Endothelial cell of umbilical vein (primary cell): ENCODE results near the gene TXNDC12.

Experiments
- EZH2 ChIP-seq: IDR thresholded peaks from 2 replicates; pipeline ENCODE4 v1.6.1; 2012; ENCODE audit warnings: borderline replicate concordance, low read depth, mild to moderate bottlenecking, moderate library complexity, low read length, inconsistent platforms; ENCODE audit not compliant: severe bottlenecking
- FOS ChIP-seq: IDR thresholded peaks from 2 replicates; pipeline ENCODE4 v1.6.1; 2011; ENCODE audit warnings: mild to moderate bottlenecking, low read length, moderate library complexity, borderline replicate concordance; ENCODE audit not compliant: insufficient read depth
- MAX ChIP-seq: IDR thresholded peaks from 2 replicates; pipeline ENCODE4 v1.6.1; 2011; ENCODE audit not compliant: insufficient read depth, insufficient read length
- MYC ChIP-seq: IDR thresholded peaks from one replicate; pipeline ENCODE4 v1.6.1; 2011; ENCODE audit warnings: mild to moderate bottlenecking, low read depth, low read length
- POLR2A ChIP-seq: IDR thresholded peaks from 2 replicates; pipeline ENCODE4 v1.6.1; 2012; ENCODE audit warnings: low read depth, mild to moderate bottlenecking, control low read depth, low read length
- POLR2AphosphoS5 ChIP-seq: IDR thresholded peaks from 2 replicates; pipeline ENCODE4 v1.6.1; 2012; ENCODE audit warnings: low read depth, mild to moderate bottlenecking, control low read depth, low read length, moderate library complexity; ENCODE audit not compliant: insufficient read depth
- TF ChIP-seq, protein P1 (sequence below), 2 donors: IDR thresholded peaks; 1 replicate in 1 of 2; 2 replicates in 1 of 2; pipeline ENCODE4 v1.5.1; 2011; ENCODE audit warnings: low read length in 2 of 2, mild to moderate bottlenecking in 2 of 2, moderate library complexity in 2 of 2, control low read depth in 1 of 2, inconsistent platforms in 1 of 2, low read depth in 1 of 2; ENCODE audit not compliant: insufficient read depth in 1 of 2; ENCODE audit errors: extremely low read depth in 1 of 2

DNA sequence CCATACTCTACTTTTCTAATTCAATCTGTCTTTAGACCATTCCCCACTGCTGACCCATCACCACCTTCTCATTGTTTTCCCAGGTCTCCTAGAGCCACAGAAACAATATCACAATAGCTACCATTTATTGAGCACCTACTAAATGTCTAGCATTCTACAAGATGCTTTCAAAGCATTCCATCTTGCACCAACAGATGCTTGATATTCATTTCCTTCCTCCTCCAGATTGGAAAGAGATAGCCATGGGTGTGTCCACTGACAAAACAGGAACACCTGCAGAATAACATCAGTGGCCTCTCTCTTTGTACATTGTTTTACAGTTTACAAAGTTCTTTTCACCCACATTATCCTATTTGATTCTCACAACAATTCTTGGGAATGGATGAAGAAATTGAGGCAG lies 66.7 kb downstream of the TXNDC12 start:
- TF ChIP-seq, protein P1, sequence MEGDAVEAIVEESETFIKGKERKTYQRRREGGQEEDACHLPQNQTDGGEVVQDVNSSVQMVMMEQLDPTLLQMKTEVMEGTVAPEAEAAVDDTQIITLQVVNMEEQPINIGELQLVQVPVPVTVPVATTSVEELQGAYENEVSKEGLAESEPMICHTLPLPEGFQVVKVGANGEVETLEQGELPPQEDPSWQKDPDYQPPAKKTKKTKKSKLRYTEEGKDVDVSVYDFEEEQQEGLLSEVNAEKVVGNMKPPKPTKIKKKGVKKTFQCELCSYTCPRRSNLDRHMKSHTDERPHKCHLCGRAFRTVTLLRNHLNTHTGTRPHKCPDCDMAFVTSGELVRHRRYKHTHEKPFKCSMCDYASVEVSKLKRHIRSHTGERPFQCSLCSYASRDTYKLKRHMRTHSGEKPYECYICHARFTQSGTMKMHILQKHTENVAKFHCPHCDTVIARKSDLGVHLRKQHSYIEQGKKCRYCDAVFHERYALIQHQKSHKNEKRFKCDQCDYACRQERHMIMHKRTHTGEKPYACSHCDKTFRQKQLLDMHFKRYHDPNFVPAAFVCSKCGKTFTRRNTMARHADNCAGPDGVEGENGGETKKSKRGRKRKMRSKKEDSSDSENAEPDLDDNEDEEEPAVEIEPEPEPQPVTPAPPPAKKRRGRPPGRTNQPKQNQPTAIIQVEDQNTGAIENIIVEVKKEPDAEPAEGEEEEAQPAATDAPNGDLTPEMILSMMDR (IDR thresholded peaks at IDR 0.05; ENCODE audit: extremely low read depth in 1 of 2, insufficient read depth in 1 of 2, low read depth in 1 of 2, low read length in 2 of 2): no peak
- no peak for TF ChIP-seq POLR2AphosphoS5
- TF ChIP-seq POLR2A: no peak
- TF ChIP-seq MAX: no peak
- TF ChIP-seq FOS: no peak
- no peak for TF ChIP-seq EZH2
- TF ChIP-seq MYC: no peak
